HepG2 (cell line): ENCODE data around the gene DGCR8. TPM values are rescaled to one million over a fixed set of nuclear protein-coding genes. Genes with fewer than 3 reads are reported as not detected.

ENCODE experiments used
- ATRX ChIP-seq: sonication (generic); formaldehyde crosslinking; IDR thresholded peaks from 2 replicates; pipeline ENCODE4 v1.4.0; 2020; ENCODE audit warnings: missing genetic modification reagents, borderline replicate concordance
- GABPA ChIP-seq, 2 experiments: IDR thresholded peaks; 2 replicates each; pipeline ENCODE4 v1.6.1; 2011 to 2016; ENCODE audit warnings: low read depth in 2 of 2, low read length in 1 of 2, missing biosample characterization in 1 of 2, missing genetic modification characterization in 1 of 2
- KDM4B ChIP-seq: sonication (generic); formaldehyde crosslinking; IDR thresholded peaks from 2 replicates; pipeline ENCODE4 v1.4.0; 2020; ENCODE audit warnings: missing genetic modification reagents
- MEF2D ChIP-seq: sonication (generic); formaldehyde crosslinking; IDR thresholded peaks from 2 replicates; pipeline ENCODE4 v1.5.1; 2020; ENCODE audit warnings: mild to moderate bottlenecking, missing genetic modification reagents
- MIER3 ChIP-seq: IDR thresholded peaks from 2 replicates; pipeline ENCODE4 v1.6.1; 2016; ENCODE audit warnings: missing compliant biosample characterization, borderline replicate concordance
- MXI1 ChIP-seq: IDR thresholded peaks from 3 replicates; pipeline ENCODE4 v1.6.1; 2012; ENCODE audit warnings: low read depth, low read length, inconsistent platforms, borderline replicate concordance
- NONO ChIP-seq, 2 experiments: fragments of 450-650 bp in 1 of 2; sonication (generic) in 1 of 2; formaldehyde crosslinking in 1 of 2; IDR thresholded peaks in 1 of 2; conservative IDR thresholded peaks in 1 of 2; 2 replicates each; pipeline versions ENCODE4 v1.6.1 to v1.8.0; 2017 to 2022; ENCODE audit warnings: mild to moderate bottlenecking in 1 of 2, missing genetic modification reagents in 1 of 2, moderate library complexity in 1 of 2
- PCBP1 ChIP-seq: fragments of 200-400 bp; formaldehyde crosslinking; IDR thresholded peaks from 2 replicates; pipeline ENCODE4 v1.6.1; 2017; ENCODE audit warnings: mild to moderate bottlenecking, low read depth, low read length, borderline replicate concordance
- RBM22 ChIP-seq: fragments of 200-400 bp; formaldehyde crosslinking; optimal IDR thresholded peaks from 2 replicates; pipeline ENCODE3; 2017; ENCODE audit warnings: mild to moderate bottlenecking, low read length, moderate library complexity
- SMAD3 ChIP-seq: sonication (generic); formaldehyde crosslinking; IDR thresholded peaks from 2 replicates; pipeline ENCODE4 v1.4.0; 2020; ENCODE audit warnings: missing genetic modification reagents
- SOX6 ChIP-seq, 2 experiments: fragments of 450-650 bp in 1 of 2; sonication (generic) in 1 of 2; formaldehyde crosslinking in 1 of 2; IDR thresholded peaks; 2 replicates each; pipeline versions ENCODE4 v1.4.0 to v1.6.1; 2017 to 2020; ENCODE audit warnings: antibody characterized with exemption in 1 of 2, mild to moderate bottlenecking in 1 of 2, missing genetic modification reagents in 1 of 2
- SRF ChIP-seq: IDR thresholded peaks from 2 replicates; pipeline ENCODE4 v1.6.1; 2011; ENCODE audit warnings: mild to moderate bottlenecking, low read depth, low read length, moderate library complexity
- ZKSCAN8 ChIP-seq: IDR thresholded peaks from 2 replicates; pipeline ENCODE4 v1.6.1; 2016; ENCODE audit warnings: borderline replicate concordance, missing genetic modification reagents, missing compliant biosample characterization
- ZNF331 ChIP-seq: sonication (generic); formaldehyde crosslinking; IDR thresholded peaks from 2 replicates; pipeline ENCODE4 v1.4.0; 2020; ENCODE audit warnings: missing genetic modification reagents
- ZNF44 ChIP-seq: sonication (generic); formaldehyde crosslinking; IDR thresholded peaks from 2 replicates; pipeline ENCODE4 v1.5.1; 2020; ENCODE audit warnings: mild to moderate bottlenecking, missing genetic modification reagents
- ZNF484 ChIP-seq: sonication (generic); formaldehyde crosslinking; IDR thresholded peaks from 2 replicates; pipeline ENCODE4 v1.5.1; 2020; ENCODE audit warnings: mild to moderate bottlenecking, low read depth, missing genetic modification reagents, borderline replicate concordance
- ZNF557 ChIP-seq: sonication (generic); formaldehyde crosslinking; IDR thresholded peaks from 2 replicates; pipeline ENCODE4 v1.4.0; 2020; ENCODE audit warnings: missing genetic modification reagents
- ZNF570 ChIP-seq: sonication (generic); formaldehyde crosslinking; IDR thresholded peaks from 2 replicates; pipeline ENCODE4 v1.4.0; 2020; ENCODE audit warnings: mild to moderate bottlenecking, missing genetic modification reagents, borderline replicate concordance
- ZNF788 ChIP-seq: sonication (generic); formaldehyde crosslinking; IDR thresholded peaks from 2 replicates; pipeline ENCODE4 v1.5.0; 2020; ENCODE audit warnings: mild to moderate bottlenecking, missing genetic modification reagents, borderline replicate concordance
- polyA plus RNA-seq, 8 experiments: library from polyadenylated mRNA; depleted of rRNA in 3 of 8; stranded (reverse) in 7 of 8; unstranded in 1 of 8; fragments of >200 nt; fragmentation: Illumina TruSeq in 4 of 8; extraction: Trizol in 4 of 8; gene quantifications; 2 replicates each; pipeline versions ENCODE4 v1.2.1 to v1.2.3, GENCODE V29; 2011 to 2016; ENCODE audit warnings: low read depth in 4 of 8, missing spikeins in 1 of 8, mixed read lengths in 1 of 8; ENCODE audit not compliant: insufficient read depth in 1 of 8
- total RNA-seq, 5 experiments: library from RNA; depleted of rRNA; stranded (reverse); fragments of >200 nt; fragmentation: Illumina TruSeq; extraction: Trizol; gene quantifications; 2 replicates each; pipeline ENCODE4 v1.2.3, GENCODE V29; 2016; ENCODE audit warnings: low read depth in 1 of 5
- TF ChIP-seq, protein P1 (sequence below): sonication (generic); formaldehyde crosslinking; IDR thresholded peaks from 2 replicates; pipeline ENCODE4 v1.4.0; 2020; ENCODE audit warnings: missing genetic modification reagents
- TF ChIP-seq, protein P2 (sequence below): sonication (generic); formaldehyde crosslinking; IDR thresholded peaks from 2 replicates; pipeline ENCODE4 v1.4.0; 2020; ENCODE audit warnings: low read depth, missing genetic modification reagents
- TF ChIP-seq, protein P3 (sequence below): sonication (generic); formaldehyde crosslinking; IDR thresholded peaks from 2 replicates; pipeline ENCODE4 v1.8.1; 2022; ENCODE audit warnings: low read depth, mild to moderate bottlenecking, missing genetic modification reagents

DGCR8 gene
- total and polyA plus RNA-seq, 2 of the 13 experiments (the other 11 are each of a cell fraction or from before 2014, with no cell fraction given): 10.2 to 23.2 TPM

DNA sequence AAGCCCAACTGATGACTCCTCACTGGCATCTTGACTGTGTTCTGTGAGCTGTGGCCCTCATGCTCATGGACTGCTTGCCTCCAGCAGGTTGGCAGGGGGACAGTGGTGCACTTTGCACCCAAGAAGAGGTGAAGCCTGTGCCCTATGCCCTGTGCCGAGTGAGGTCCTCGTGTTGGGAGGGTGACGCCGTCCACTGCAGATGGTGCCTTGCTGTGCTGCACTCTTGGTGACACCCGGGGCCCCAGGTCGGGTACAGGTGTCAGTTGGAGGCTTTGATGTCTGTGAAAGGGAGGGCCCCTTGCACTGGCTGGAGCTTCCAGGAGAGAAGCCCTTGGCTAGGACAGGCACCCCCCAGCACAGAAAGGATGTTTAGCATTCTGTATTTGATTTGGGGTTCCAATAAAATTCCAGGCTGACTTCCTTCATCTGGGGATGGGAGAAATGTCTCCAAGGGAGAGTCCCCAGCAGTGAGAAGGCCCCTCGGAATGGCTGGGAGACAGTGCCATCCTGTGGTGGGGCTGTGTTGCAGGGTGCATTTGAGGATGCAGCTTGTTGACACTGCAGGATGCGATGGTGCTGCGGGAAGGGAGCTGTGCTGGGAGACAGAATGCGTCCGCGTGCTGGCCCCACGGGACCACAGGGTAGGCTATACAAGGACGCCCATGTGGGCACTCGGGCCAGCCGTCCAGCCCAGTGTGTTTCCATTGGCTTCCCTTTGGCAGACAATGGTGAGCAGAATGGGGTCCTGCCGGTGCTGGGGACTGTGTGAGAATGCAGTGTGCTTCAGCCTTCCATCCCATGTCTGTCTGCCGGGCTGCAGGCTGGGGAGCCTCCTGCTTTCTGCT is 49.1 kb downstream of the DGCR8 start (continued):
- TF ChIP-seq MIER3: peak; percentile 27; the same call in 1 of the 2 replicates
- peak; percentile 77 for TF ChIP-seq MEF2D (CRISPR knock-in tag)
- no peak for TF ChIP-seq ATRX (CRISPR knock-in tag)
- TF ChIP-seq, protein P1, sequence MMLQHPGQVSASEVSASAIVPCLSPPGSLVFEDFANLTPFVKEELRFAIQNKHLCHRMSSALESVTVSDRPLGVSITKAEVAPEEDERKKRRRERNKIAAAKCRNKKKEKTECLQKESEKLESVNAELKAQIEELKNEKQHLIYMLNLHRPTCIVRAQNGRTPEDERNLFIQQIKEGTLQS: no peak
- TF ChIP-seq SOX6 (IDR thresholded peaks at IDR 0.05): no peak
- peak; percentile 51; the same call in 1 of the 2 replicates for TF ChIP-seq SOX6 (CRISPR knock-in tag; IDR thresholded peaks at IDR 0.05)
- no peak for TF ChIP-seq ZNF44 (CRISPR knock-in tag)
- TF ChIP-seq MXI1: peak; percentile 62; the same call in 1 of the 3 replicates
- TF ChIP-seq ZNF484 (CRISPR knock-in tag): no peak
- TF ChIP-seq, protein P2, sequence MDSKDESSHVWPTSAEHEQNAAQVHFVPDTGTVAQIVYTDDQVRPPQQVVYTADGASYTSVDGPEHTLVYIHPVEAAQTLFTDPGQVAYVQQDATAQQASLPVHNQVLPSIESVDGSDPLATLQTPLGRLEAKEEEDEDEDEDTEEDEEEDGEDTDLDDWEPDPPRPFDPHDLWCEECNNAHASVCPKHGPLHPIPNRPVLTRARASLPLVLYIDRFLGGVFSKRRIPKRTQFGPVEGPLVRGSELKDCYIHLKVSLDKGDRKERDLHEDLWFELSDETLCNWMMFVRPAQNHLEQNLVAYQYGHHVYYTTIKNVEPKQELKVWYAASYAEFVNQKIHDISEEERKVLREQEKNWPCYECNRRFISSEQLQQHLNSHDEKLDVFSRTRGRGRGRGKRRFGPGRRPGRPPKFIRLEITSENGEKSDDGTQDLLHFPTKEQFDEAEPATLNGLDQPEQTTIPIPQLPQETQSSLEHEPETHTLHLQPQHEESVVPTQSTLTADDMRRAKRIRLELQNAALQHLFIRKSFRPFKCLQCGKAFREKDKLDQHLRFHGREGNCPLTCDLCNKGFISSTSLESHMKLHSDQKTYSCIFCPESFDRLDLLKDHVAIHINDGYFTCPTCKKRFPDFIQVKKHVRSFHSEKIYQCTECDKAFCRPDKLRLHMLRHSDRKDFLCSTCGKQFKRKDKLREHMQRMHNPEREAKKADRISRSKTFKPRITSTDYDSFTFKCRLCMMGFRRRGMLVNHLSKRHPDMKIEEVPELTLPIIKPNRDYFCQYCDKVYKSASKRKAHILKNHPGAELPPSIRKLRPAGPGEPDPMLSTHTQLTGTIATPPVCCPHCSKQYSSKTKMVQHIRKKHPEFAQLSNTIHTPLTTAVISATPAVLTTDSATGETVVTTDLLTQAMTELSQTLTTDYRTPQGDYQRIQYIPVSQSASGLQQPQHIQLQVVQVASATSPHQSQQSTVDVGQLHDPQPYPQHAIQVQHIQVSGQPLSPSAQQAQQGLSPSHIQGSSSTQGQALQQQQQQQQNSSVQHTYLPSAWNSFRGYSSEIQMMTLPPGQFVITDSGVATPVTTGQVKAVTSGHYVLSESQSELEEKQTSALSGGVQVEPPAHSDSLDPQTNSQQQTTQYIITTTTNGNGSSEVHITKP: no peak
- TF ChIP-seq ZKSCAN8 (CRISPR knock-in tag): no peak
- 0 out of 2 replicates have a peak, but pooled peaks have one; percentile 12 for TF ChIP-seq KDM4B (CRISPR knock-in tag)
- no peak for TF ChIP-seq ZNF788 (CRISPR knock-in tag)
- TF ChIP-seq SRF: no peak
- TF ChIP-seq, protein P3, sequence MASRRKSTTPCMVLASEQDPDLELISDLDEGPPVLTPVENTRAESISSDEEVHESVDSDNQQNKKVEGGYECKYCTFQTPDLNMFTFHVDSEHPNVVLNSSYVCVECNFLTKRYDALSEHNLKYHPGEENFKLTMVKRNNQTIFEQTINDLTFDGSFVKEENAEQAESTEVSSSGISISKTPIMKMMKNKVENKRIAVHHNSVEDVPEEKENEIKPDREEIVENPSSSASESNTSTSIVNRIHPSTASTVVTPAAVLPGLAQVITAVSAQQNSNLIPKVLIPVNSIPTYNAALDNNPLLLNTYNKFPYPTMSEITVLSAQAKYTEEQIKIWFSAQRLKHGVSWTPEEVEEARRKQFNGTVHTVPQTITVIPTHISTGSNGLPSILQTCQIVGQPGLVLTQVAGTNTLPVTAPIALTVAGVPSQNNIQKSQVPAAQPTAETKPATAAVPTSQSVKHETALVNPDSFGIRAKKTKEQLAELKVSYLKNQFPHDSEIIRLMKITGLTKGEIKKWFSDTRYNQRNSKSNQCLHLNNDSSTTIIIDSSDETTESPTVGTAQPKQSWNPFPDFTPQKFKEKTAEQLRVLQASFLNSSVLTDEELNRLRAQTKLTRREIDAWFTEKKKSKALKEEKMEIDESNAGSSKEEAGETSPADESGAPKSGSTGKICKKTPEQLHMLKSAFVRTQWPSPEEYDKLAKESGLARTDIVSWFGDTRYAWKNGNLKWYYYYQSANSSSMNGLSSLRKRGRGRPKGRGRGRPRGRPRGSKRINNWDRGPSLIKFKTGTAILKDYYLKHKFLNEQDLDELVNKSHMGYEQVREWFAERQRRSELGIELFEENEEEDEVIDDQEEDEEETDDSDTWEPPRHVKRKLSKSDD (CRISPR knock-in tag): 0 out of 2 replicates have a peak, but pooled peaks have one; percentile 25
- TF ChIP-seq ZNF570 (CRISPR knock-in tag): no peak
- no peak for TF ChIP-seq ZNF331 (CRISPR knock-in tag)
- TF ChIP-seq RBM22: peak; percentile 97
- TF ChIP-seq ZNF557: no peak; the same call in 1 of the 2 replicates
- TF ChIP-seq GABPA (IDR thresholded peaks at IDR 0.05; ENCODE audit: low read depth, low read length): no peak
- TF ChIP-seq GABPA (CRISPR knock-in tag; IDR thresholded peaks at IDR 0.05; ENCODE audit: low read depth): no peak
- TF ChIP-seq NONO (IDR thresholded peaks at IDR 0.05): no peak
- 0 out of 2 replicates have a peak, but pooled peaks have one; percentile 38 for TF ChIP-seq NONO (CRISPR knock-in tag; conservative IDR thresholded peaks at IDR 0.05)
- no peak for TF ChIP-seq PCBP1
- TF ChIP-seq SMAD3 (CRISPR knock-in tag): 0 out of 2 replicates have a peak, but pooled peaks have one; percentile 27
